22Rv1 (cell line): Measurements from ENCODE around the gene ELAVL1.

ENCODE experiments used
- H3K27ac ChIP-seq: fragments of 450-650 bp; 2 replicates; pipeline ENCODE4 v1.5.1; 2017
- CTCF ChIP-seq: fragments of 450-650 bp; IDR thresholded peaks from 2 replicates; pipeline ENCODE4 v1.5.1; 2017; ENCODE audit warnings: mild to moderate bottlenecking
- ZFX ChIP-seq: fragments of 450-650 bp; IDR thresholded peaks from 2 replicates; pipeline ENCODE4 v1.6.1; 2017; ENCODE audit warnings: antibody characterized with exemption, borderline replicate concordance

Gene ELAVL1

GRCh38 chr19:7909471-7910067 is 95.9 kb downstream of the ELAVL1 start:
- TF ChIP-seq CTCF = no peak
- no peak for TF ChIP-seq ZFX
- H3K27ac ChIP-seq = no peak overlapping the region

- no peak overlapping the region for H3K27ac ChIP-seq
- TF ChIP-seq CTCF (no peak), ZFX (no peak)
Measured at GRCh38 chr19:7908742-7909461, 96.5 kb downstream of the ELAVL1 start.
